NOMO-1 treated with DMSO at 0.1 percent for 48 hours (cell line): ENCODE measurements around the gene MALSU1.

ENCODE experiments used
- DNase-seq: peaks from one replicate; lab custom pipeline; 2025; ENCODE audit not compliant: unreplicated experiment; lab: John Stamatoyannopoulos, UW

MALSU1 gene

DNA sequence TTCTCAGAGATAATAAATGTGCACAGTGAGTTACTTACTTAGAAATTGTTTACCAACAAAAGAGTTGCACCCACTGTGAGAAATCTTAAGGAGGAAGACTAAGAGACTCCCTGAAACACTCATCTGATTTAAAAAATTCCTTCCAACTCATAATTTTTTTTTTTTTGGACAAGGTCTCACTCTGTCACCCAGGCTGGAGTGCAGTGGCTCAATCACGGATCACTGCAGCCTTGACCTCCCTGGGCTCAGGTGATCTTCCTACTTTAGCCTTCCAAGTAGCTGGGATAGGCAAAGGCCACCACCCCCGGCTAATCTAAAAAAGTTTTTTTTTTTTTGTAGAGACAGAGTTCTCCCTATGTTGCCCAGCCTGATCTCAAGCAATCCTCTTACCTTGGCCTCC lies 36.0 kb downstream of the MALSU1 start:
- DNase-seq: no peak

DNA sequence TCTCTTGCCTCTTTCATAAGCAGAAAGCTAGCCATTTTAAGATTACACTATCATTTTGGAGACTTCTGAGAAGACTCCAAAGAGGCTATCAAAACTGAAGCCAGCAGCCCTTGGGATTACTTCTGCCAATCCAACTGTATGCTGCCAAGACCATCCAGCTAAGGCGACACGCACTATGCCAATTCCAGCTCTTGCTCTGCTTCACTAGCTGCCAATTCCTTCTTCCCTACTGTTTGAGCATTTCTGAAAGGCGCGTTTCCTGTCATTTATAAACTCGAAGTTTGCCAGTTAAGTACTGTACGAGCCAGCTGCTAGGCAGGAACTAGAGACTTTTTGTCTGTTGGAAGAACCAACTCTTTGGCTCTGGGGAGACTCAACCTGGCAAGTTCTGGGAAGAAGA lies 36.5 kb downstream of the MALSU1 start:
- DNase-seq: no peak

DNA sequence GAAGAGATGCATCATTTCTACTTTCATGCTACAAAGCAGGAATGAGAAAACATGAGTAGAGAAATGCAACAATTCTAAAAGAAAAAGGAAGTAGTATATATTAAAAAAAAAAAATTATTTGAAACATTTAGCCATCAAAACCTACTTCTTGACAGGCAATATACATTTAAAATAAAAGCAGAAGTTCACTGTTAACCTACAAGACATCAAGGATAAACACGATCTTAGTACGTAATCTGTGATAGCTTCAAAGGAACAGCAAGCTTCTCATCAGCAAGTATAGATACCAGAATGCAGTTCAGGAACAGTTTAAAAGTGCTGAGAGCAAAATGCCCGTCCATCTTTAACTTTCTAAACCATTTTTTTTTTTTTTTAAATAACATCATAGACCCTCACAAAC lies 36.9 kb downstream of the MALSU1 start:
- DNase-seq: peak; percentile 49

DNA sequence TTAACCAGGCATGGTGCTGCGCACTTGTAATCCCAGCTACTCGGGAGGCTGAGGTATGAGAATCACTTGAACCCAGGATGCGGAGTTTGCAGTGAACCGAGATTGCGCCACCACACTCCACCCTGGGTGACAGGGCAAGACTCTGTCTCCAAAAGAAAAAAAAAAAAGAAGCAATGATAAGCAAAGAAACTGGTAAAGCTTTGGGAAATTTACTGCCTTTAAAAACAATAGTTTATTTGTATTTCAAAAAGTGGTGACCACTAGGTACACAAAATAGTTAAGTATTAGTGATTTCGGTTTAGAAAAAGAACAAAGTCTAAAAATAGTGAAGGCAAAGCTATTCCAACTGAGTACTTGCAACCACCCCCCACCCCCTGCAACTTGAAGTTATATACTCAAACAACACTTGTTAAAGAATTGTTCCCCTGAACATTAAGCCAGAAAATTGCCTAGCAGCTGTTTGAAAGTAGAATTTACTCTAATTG lies 37.7 kb downstream of the MALSU1 start:
- no peak for DNase-seq

DNA sequence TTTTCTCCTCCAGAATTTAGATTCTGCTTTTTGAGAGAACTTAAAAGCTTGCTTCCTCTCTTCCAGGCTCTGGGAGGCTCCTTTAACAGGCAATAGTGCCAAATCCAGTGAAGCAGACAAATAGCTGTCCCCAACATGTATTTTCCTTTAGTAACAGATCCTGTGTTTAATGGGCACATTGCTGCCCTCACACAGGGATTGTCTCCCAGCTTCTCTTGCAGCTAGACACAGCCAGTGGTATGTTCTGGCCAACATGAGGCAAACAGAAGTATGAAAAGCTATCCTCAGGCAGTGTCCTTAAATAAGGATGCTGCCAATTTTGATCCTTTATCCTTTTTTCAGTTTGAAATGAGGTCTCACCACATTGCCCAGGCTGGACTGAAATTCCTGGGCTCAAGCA lies 38.2 kb downstream of the MALSU1 start:
- no peak for DNase-seq

DNA sequence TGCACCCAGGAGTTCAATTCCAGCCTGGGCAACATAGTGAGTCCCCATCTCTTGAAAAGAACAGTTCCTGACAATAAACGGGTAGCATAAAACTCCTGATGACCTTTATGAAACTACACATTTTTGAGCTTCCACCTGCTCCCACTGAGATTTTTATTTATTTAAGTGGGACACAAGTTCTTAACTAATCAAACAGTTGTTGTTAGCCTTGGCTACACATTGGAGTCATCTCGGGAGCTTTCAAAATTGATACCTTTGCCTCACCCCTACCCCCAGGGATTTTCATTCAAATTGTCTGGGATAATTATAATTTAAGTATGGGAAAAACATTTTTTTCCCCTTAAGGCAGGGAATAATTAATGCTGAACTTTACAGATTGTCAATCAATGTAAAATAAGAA lies 39.3 kb downstream of the MALSU1 start:
- DNase-seq: no peak

DNA sequence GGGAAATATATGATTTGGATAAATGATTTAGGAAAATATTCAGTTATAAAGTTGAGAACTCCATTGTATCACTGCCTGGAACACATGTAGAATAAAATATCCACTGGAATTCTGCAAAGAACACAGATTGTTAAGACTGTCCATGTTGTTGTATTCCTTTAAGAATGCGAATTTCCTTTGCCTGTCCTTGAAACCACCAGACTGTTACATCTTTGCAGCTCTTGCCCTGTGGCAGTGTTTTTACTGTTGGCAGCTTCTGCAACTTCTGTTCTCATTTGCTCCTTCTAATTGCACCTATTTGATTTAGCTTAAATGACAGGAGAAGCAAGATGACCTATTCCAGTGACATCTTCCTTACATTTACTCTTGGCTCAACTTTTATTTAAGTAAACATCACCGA lies 39.7 kb downstream of the MALSU1 start:
- DNase-seq: no peak

DNA sequence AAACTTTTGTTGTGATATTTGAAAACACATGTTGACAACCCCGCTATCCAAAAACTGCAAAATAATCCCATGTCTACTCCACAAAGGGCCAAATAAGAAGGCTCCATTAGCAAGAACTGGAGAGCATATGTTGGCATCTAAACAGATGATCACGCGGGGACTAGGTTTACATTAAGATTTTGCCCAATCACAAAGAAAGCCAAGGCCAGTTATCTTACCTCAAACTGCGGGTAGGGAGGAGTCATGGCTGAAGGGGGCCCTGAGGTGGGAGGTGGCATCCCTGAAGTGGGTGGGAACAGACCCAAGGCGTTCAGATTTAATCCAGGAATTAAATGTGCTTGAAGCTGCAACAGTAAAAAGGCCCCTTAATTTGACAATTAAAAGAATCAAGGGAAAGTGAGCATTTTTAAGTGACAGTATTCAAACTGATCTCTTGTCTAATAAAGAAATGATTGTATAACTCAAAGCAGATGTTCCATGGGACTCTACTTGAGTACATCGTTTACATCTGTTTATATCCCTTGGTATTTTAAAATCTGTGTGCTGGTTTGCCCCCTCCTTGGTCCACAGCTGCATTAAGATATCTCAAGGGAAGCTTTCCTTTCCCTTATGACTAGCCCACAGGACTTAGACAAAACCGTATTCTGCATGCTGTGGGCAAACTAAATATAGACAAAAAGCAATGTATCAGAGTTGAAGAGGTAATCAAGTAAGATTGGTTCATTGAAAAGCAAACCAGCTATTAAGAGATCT lies 42.9 kb downstream of the MALSU1 start:
- no peak for DNase-seq

DNA sequence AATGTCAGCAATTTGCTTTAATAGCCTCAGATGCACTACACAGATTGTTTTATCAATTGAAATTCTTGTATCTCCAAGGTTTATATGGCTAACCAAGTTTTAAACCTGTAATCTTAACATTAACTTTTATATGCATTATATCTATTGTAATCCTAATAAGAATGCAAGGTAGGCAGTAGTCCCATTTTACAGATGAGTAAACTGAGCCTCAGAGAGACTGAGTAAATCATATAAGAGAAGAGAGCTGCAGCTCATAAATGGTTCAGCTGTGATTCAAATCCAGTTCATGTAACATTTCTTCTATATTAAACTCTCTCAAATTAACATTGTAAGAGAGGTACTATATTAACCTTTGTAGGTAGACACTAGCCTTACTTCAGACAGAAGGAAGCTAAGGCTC lies 44.0 kb downstream of the MALSU1 start:
- no peak for DNase-seq

DNA sequence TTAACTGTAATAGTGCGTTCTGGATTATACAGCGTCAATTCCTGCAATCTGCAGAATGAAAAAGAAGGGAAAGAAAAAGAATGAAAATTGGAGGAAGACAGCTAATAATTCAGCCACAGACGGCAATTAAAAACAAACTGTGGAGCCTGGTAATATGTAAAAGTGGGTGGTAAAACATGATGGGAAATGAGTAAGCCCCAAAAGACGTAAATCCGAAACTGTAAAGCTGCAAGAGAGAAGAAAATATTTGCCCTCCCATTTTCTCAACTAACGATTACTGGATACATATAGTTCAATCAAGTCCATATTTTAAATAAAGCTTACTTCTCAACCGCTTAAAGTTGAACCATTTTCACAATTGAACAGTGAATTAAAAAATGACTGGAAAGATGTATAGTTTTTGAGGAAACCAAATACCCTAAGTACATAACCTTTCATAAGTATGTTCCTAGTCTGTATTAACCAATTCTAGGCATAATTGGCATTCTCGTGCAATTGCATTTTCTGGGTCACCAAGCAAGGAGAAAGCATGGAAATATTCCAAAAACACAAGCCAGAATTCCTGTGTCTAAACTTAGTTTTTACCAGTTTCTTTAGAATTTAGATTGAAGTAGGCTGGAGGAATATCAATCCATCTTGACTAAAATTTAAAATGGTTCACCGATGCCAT lies 44.8 kb downstream of the MALSU1 start:
- no peak for DNase-seq

DNA sequence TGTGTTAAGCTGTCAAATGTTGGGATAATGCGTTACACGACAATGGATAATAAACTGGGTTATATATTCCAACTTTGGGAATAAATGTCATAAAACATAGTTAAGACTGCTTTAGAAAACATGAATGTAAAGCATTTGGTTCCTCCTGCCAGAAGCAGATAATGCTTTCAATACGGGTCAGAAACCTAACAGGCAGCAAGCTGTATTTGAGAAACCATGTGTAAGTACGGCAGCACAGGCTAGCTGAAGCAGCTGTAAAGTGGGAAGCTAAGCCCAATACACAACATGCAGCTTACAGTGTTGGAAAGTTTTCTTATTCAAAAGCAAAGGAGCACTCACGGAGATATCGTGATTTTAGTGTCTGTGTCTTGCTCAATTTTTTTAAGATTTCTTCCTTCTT lies 46.5 kb downstream of the MALSU1 start:
- no peak for DNase-seq

DNA sequence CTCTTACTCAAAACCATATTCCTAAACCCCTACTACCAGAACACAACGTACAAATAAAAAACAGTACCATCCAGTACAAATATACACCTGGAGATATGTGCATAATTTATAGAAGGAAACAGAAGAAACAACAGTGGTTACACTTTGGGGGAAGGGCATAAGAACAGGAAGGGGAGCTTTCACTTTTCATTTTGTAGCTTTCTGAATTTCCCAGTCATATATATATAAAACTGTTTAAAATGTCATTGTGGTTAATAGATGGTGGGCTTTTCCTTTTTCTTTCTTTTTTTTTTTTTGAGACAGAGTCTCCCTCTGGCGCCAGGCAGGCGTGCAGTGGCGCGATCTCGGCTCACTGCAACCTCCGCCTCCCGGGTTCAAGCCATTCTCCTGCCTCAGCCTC lies 47.2 kb downstream of the MALSU1 start:
- peak; percentile 46 for DNase-seq

DNA sequence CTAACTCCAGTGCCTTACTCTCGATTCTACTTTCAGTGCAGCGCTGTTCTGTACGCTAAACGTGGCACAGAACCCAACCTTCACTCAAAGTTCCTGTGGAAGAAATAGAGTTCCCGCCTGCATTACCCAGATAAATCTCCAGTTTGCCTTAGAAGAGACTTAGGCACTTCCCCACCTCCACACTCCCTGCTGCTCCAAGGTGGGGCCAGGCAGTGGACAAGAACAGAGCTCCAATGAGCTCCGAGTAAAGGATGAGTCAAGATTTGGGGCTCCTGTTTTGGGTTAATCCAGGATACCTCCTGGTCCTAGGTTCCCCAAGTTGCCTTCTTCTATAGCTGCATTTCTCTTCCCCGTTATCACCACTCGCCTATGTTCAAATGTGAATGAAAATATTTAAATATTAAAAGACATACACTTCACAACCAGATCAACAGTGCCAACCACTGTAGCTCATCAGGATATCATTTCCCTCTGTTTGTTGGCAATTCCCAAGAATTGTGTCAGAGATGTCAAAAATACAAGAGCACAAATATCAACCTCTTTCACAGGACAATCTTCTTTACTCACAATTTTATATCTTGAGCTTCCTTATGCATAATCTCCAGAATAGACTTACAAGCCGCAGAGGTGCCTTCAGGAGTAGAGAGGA lies 48.0 kb downstream of the MALSU1 start:
- DNase-seq: no peak

DNA sequence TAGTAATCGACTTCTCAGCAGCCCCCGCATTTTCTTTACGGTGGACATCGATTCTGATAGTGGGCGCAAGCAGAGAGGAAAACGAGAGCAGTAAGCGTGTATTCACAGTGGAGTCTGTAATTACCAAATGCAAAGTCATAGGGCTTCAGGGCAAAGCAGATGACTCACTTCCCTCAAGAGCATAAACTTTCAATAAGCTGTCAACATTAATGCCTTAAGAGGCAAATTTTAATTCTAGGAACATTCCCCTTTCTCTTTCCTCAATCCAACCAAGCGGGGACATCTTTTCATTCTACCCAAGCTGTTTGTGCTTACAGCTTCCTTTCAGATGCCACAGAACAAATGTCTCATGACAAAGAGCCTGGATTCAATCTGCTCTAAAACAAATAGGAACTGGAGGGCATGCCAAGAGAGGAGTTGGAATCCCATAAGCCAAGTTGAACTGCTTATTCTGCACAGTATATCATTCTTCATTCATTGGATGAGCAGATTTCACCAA lies 48.6 kb downstream of the MALSU1 start:
- peak; percentile 82 for DNase-seq

DNA sequence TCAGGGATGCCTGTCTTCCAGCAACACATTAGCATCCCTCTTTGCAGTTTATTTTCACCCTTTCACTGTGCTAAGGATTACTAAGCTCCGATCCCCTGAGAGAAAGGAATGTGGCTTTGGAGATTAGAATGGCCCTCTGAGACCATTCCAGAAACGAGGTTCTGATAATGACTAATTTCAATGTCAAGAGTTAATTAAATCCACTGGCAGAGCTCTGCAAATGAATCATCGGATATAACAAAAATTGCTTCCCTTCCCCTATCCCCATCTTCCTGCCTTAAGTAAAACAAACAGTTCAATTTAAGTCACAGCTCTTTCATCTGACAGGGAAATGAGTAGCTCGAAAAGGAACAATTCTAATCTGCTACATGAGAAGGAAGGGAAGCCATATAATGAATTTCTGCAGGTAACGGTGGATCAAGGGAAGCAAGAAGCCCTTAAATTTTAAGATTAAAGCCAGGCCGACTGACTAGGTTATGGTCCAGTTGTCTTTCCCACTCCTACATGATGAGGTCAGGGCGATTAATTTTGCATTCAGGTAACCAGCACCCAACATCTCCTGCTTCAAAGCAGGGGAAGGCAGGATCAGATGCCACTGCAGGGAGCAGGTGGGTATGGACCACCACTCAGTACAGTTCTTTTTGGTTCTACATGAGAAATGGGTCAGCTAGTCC lies 50.5 kb downstream of the MALSU1 start:
- no peak for DNase-seq

DNA sequence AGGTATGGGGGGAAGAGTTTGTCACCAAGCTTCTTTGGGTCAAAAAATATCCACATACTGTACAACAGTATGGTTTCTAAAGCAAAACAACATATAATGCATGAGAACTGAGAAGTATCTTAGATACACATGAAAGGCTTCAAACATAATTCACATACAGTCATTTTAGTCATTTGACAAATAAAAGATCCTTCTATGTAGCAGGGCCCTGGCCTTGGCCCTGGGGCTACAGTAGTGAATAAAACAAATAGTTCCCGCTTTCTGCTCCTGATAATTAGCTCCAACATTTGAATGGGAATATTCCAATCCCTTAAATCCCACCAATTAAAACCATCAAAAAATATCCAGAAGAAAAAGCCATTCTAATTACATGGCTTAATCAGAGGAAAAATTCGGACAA lies 51.3 kb downstream of the MALSU1 start:
- no peak for DNase-seq

DNA sequence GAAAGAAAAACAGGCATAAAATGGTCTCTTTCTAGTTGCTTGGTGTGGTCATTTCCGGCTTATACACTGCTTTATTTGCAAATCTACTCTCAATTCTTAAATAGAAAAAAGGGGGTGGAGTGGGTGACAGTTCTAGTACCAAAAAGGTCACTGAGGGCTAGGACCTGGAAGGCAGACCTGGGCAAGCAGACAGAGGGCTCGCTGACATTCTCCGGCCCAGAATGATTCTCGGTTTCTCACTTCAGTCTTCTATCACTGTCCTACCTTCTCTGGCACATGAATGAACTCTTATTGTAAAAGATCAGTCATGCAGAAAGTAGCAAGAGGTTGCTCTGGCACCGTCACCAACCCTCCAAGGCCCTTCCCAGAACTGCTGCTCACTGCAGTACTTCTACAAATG lies 54.0 kb downstream of the MALSU1 start:
- no peak for DNase-seq

DNA sequence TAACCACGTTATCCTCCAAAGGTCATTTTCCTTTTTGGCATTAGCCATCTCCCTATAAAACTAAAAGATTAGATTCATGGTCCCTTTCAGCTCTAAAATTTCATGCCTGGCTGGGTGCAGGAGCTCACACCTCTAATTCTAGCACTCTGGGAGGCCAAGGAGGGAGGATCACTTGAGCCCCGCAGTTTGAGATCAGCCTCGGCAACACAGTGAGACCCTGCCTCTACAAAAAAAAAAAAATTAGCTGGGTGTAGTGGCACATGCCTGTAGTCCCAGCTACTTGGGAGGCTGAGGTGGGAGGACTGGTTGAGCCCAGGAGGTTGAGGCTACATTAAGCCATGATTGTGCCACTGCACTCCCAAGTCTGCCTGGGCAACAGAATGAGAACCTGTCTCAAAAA lies 57.0 kb downstream of the MALSU1 start:
- no peak for DNase-seq

DNA sequence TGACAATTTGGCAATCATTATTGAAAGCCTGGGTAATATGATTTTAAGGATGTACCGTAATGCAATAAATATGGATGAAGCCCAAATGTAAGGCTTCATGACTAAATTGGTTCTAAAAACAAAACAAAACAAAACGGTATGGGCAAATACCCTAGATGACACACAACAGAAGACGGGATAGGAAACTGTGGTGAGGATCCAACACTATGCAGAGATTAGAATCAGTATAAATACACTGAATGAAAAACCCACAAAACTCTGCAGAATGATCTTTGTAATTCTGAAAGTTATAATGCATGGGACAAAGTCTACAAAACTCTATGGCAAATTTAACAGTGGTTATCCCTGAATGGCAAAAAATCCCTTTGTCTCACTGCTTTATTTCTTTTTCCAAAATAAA lies 57.6 kb downstream of the MALSU1 start:
- no peak for DNase-seq

DNA sequence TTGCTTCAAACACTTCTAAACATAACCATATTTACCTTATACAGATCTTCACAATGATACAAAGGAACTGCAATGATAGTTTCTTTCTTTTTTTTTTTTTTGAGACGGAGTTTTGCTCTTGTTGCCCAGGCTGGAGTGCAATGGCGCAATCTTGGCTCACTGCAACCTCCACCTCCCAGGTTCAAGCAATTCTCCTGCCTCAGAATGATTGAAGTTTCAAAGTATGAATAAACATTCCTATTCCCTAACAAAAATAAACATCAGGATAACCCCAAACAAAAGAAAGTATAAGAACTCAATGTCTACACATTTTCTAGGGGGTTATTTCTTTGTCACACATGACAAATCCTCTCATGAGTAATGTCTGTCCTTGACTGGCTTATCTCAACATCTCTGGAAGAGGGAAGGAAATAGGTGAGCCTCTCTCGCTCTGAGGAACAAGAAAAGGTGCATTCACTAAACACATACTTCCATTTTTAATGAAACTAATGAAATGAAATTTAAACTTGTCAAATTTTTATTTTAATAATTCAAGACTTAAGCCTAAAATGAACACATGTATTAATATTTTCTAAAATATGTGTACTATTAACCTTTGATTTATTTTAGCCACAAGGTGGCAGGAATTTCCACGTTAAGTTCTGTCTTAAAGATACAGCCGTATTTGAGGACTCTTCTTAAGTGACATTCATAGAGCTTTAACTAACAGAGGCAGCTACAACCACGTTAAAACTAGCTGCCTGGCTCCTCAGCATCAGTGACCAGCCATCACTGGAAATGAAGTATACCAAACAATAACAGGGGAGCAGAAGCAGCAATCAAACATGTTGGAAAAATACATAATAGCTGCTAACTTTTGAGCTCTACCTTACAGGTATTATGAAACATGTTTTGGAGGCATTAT lies 58.3 kb downstream of the MALSU1 start:
- peak; percentile 42 for DNase-seq
